Measurements from ENCODE around the gene ST7.

DNA sequence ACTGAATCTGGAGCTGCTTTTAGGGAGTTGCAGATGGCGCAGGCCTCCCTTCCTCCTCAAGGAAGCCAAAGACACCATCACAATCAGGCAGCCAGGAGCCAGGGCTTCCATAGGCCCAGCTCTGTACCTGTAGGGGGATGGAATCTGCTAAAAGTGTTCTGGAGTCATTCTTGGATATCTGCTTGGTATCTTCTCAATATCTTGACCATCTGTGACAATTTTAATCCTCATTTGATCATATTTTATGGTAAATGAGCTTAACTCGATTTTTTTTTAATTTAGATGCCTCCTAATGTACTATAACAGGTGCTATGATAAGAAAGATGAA is 3.1 kb downstream of the ST7 start:
- TF ChIP-seq, protein P1, sequence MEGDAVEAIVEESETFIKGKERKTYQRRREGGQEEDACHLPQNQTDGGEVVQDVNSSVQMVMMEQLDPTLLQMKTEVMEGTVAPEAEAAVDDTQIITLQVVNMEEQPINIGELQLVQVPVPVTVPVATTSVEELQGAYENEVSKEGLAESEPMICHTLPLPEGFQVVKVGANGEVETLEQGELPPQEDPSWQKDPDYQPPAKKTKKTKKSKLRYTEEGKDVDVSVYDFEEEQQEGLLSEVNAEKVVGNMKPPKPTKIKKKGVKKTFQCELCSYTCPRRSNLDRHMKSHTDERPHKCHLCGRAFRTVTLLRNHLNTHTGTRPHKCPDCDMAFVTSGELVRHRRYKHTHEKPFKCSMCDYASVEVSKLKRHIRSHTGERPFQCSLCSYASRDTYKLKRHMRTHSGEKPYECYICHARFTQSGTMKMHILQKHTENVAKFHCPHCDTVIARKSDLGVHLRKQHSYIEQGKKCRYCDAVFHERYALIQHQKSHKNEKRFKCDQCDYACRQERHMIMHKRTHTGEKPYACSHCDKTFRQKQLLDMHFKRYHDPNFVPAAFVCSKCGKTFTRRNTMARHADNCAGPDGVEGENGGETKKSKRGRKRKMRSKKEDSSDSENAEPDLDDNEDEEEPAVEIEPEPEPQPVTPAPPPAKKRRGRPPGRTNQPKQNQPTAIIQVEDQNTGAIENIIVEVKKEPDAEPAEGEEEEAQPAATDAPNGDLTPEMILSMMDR (IDR thresholded peaks at IDR 0.05; ENCODE audit: extremely low read depth in 1 of 2, insufficient read depth in 1 of 2, low read depth in 1 of 2, low read length in 2 of 2) = no peak
- TF ChIP-seq MYC (IDR thresholded peaks at IDR 0.05; ENCODE audit: low read depth, low read length) (no peak), POLR2A (IDR thresholded peaks at IDR 0.05; ENCODE audit: low read depth, low read length) (no peak), POLR2AphosphoS5 (IDR thresholded peaks at IDR 0.05; ENCODE audit: insufficient read depth, low read depth, low read length) (no peak), EZH2 (IDR thresholded peaks at IDR 0.05; ENCODE audit: borderline replicate concordance, low read depth, low read length, severe bottlenecking) (no peak)
- TF ChIP-seq, protein P2, sequence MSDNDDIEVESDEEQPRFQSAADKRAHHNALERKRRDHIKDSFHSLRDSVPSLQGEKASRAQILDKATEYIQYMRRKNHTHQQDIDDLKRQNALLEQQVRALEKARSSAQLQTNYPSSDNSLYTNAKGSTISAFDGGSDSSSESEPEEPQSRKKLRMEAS (IDR thresholded peaks at IDR 0.05; ENCODE audit: insufficient read depth, insufficient read length) = no peak

Measured in endothelial cell of umbilical vein (primary cell).